ENCODE measurements around the gene C1orf21.

C1orf21 gene

GRCh38 chr1:184567009-184567408 lies 180.2 kb downstream of the C1orf21 start:
- no peak for DNase-seq

- no peak for DNase-seq
Measured at GRCh38 chr1:184567637-184568036, 180.8 kb downstream of the C1orf21 start.

GRCh38 chr1:184568148-184568547 lies 181.3 kb downstream of the C1orf21 start:
- no peak for DNase-seq

- DNase-seq: no peak
Measured at GRCh38 chr1:184569106-184569505, 182.3 kb downstream of the C1orf21 start.

- no peak for DNase-seq
Measured at GRCh38 chr1:184574588-184574987, 187.8 kb downstream of the C1orf21 start.

GRCh38 chr1:184576822-184577221 lies 190.0 kb downstream of the C1orf21 start:
- no peak for DNase-seq

GRCh38 chr1:184577319-184577718 lies 190.5 kb downstream of the C1orf21 start:
- no peak for DNase-seq

- no peak for DNase-seq
Measured at GRCh38 chr1:184582411-184582810, 195.6 kb downstream of the C1orf21 start.

GRCh38 chr1:184583849-184584248 lies 197.0 kb downstream of the C1orf21 start:
- DNase-seq: no peak

GRCh38 chr1:184588701-184589100 lies 201.9 kb downstream of the C1orf21 start:
- no peak for DNase-seq

- no peak for DNase-seq
Measured at GRCh38 chr1:184590163-184590750, 203.4 kb downstream of the C1orf21 start.

GRCh38 chr1:184593597-184593996 lies 206.8 kb downstream of the C1orf21 start:
- no peak for DNase-seq

GRCh38 chr1:184595596-184595995 lies 208.8 kb downstream of the C1orf21 start:
- no peak for DNase-seq

- DNase-seq: no peak
Measured at GRCh38 chr1:184596950-184597645, 210.3 kb downstream of the C1orf21 start.

GRCh38 chr1:184597650-184598357 lies 211.0 kb downstream of the C1orf21 start:
- no peak for DNase-seq

GRCh38 chr1:184598403-184599193 lies 211.8 kb downstream of the C1orf21 start:
- DNase-seq: no peak

- no peak for DNase-seq
Measured at GRCh38 chr1:184604152-184604900, 217.5 kb downstream of the C1orf21 start.

GRCh38 chr1:184605941-184606340 lies 219.1 kb downstream of the C1orf21 start:
- DNase-seq: no peak

GRCh38 chr1:184606786-184607185 lies 220.0 kb downstream of the C1orf21 start:
- DNase-seq: no peak

GRCh38 chr1:184608581-184608980 lies 221.8 kb downstream of the C1orf21 start:
- no peak for DNase-seq

- DNase-seq: no peak
Measured at GRCh38 chr1:184608990-184609389, 222.2 kb downstream of the C1orf21 start.

- no peak for DNase-seq
Measured at GRCh38 chr1:184610876-184611595, 224.2 kb downstream of the C1orf21 start.

Measured in activated CD4-positive, alpha-beta T cell treated with anti-CD3 and anti-CD28 coated beads, Interleukin-2, amount 50 U/mL, for 4 hours (primary cell).